Measurements from ENCODE around the gene HMX2.

- TF ChIP-seq POLR2AphosphoS5 (IDR thresholded peaks at IDR 0.05; ENCODE audit: low read depth, low read length) (no peak), TAF1 (IDR thresholded peaks at IDR 0.05; ENCODE audit: low read depth, low read length) (no peak), SPI1 (IDR thresholded peaks at IDR 0.05; ENCODE audit: low read depth, low read length) (no peak), POLR2A (IDR thresholded peaks at IDR 0.05; ENCODE audit: low read depth, low read length) (no peak)
Observed at GRCh38 chr10:123129618-123130271, 18.2 kb upstream of the HMX2 start.
